Thoracic aorta (tissue), 2 donors: ENCODE measurements around the gene SCP2. TPM values are rescaled to one million over a fixed set of nuclear protein-coding genes. Genes with fewer than 3 reads are reported as not detected.
"Not testable (repeated sequence)": the region's sequence is repeated elsewhere in the genome, so short reads cannot be mapped to it uniquely, and the experiment has no call there.

ENCODE experiments used
- ATAC-seq: fragments of 150-250 bp; one replicate; pipeline ENCODE4 v1.8.0; 2017; ENCODE audit warnings: low read depth; ENCODE audit not compliant: insufficient number of reproducible peaks, low FRiP score
- DNase-seq: peaks from one replicate; pipeline ENCODE4 v3.0.0-alpha.2; 2020; ENCODE audit warnings: low spot score
- H3K27ac ChIP-seq, 2 donors: fragments of 200-600 bp; sonication (generic); 1 replicate in 1 of 2; 2 replicates in 1 of 2; pipeline ENCODE4 v1.5.1; 2016; ENCODE audit warnings: mild to moderate bottlenecking in 2 of 2, moderate library complexity in 2 of 2
- H3K27me3 ChIP-seq: fragments of 200-600 bp; sonication (generic); replicated peaks from 2 replicates; pipeline ENCODE4 v1.6.0; 2016; ENCODE audit warnings: mild to moderate bottlenecking; ENCODE audit not compliant: insufficient read depth
- H3K36me3 ChIP-seq: fragments of 200-600 bp; sonication (generic); one replicate; pipeline ENCODE4 v1.5.1; 2016
- H3K4me1 ChIP-seq, 2 donors: fragments of 200-600 bp; sonication (generic); 1 replicate in 1 of 2; 2 replicates in 1 of 2; pipeline versions ENCODE4 v1.5.1 to v1.6.0; 2016; ENCODE audit warnings: low read depth in 2 of 2, mild to moderate bottlenecking in 1 of 2; ENCODE audit not compliant: control insufficient read depth in 1 of 2
- H3K4me3 ChIP-seq: fragments of 200-600 bp; sonication (generic); 2 replicates; pipeline ENCODE4 v1.5.1; 2016; ENCODE audit warnings: mild to moderate bottlenecking
- H3K9me3 ChIP-seq: fragments of 200-600 bp; sonication (generic); 2 replicates; pipeline ENCODE4 v1.5.1; 2016
- CTCF ChIP-seq: fragments of 200-600 bp; sonication (generic); IDR thresholded peaks from one replicate; pipeline ENCODE4 v1.5.1; 2019; ENCODE audit warnings: antibody characterized with exemption
- total RNA-seq, 2 donors: library from RNA; depleted of rRNA; stranded (reverse); fragments of >200 nt; gene quantifications; one replicate each; pipeline versions ENCODE4 v1.1.0 to v1.2.3, GENCODE V29; 2016

The SCP2 gene
- total RNA-seq, 2 donors from 2014 or later = 75.1 to 99.9 TPM

- Histone ChIP-seq H3K27me3 (no peaks in the 10 kb centered on the region), H3K4me1 (no peaks in the 10 kb centered on the region), H3K36me3 (peaks cover 4% of the 10 kb centered on the region), H3K27ac (no peak overlapping the region), H3K4me3 (no peak overlapping the region), H3K9me3 (no peaks in the 10 kb centered on the region)
- no peak for DNase-seq
- no peak for TF ChIP-seq CTCF
- ATAC-seq = no peak
Measured at GRCh38 chr1:52994656-52995055, 67.6 kb downstream of the SCP2 start.

- DNase-seq = no peak
- Histone ChIP-seq H3K4me1 (no peaks in the 10 kb centered on the region), H3K36me3 (no peaks in the 10 kb centered on the region), H3K4me3 (no peak overlapping the region), H3K27me3 (no peaks in the 10 kb centered on the region), H3K27ac (no peak overlapping the region), H3K9me3 (no peaks in the 10 kb centered on the region)
- TF ChIP-seq CTCF = no peak
- ATAC-seq = no peak
Measured at GRCh38 chr1:52996653-52997052, 69.6 kb downstream of the SCP2 start.

- TF ChIP-seq CTCF = no peak
- Histone ChIP-seq H3K9me3 (no peaks in the 10 kb centered on the region), H3K4me1 (no peaks in the 10 kb centered on the region), H3K36me3 (peaks cover 8% of the 10 kb centered on the region), H3K4me3 (no peak overlapping the region), H3K27me3 (no peaks in the 10 kb centered on the region), H3K27ac (no peak overlapping the region)
- ATAC-seq (no peak), DNase-seq (no peak)
Measured at GRCh38 chr1:53001128-53001527, 74.1 kb downstream of the SCP2 start.

GRCh38 chr1:53006612-53007011 lies 79.5 kb downstream of the SCP2 start:
- not testable (repeated sequence) for H3K27me3 ChIP-seq, H3K27ac ChIP-seq, H3K4me3 ChIP-seq, H3K36me3 ChIP-seq, H3K9me3 ChIP-seq, ATAC-seq, DNase-seq, H3K4me1 ChIP-seq

GRCh38 chr1:53010247-53010646 lies 83.2 kb downstream of the SCP2 start:
- DNase-seq = not testable (repeated sequence)

GRCh38 chr1:53011175-53011574 lies 84.1 kb downstream of the SCP2 start:
- H3K4me1 ChIP-seq = peaks cover 8 to 13% of the 10 kb centered on the region in 2 donors
- H3K4me3 ChIP-seq = no peak overlapping the region
- no peak for DNase-seq
- no peaks in the 10 kb centered on the region for H3K36me3 ChIP-seq
- no peak for ATAC-seq
- TF ChIP-seq CTCF = no peak
- H3K27me3 ChIP-seq = no peaks in the 10 kb centered on the region
- no peak overlapping the region for H3K27ac ChIP-seq
- H3K9me3 ChIP-seq = no peaks in the 10 kb centered on the region

More at GRCh38 chr1:53010247-53010646, 83.2 kb downstream of the SCP2 start:
- ATAC-seq, H3K27ac ChIP-seq, H3K4me3 ChIP-seq, H3K9me3 ChIP-seq, H3K27me3 ChIP-seq, H3K4me1 ChIP-seq, H3K36me3 ChIP-seq: not testable (repeated sequence)
